Ectodermal cell (in vitro differentiated cells): ENCODE measurements around the gene VSTM2L.
A peak's percentile ranks its signal among the peaks of the same experiment; 100 is the strongest.

Source experiments
- H3K27ac ChIP-seq: 2 replicates; pipeline ENCODE4 v1.7.0; 2013; ENCODE audit warnings: mild to moderate bottlenecking, low read depth, low read length; ENCODE audit not compliant: insufficient read depth, poor library complexity, severe bottlenecking
- H3K27me3 ChIP-seq: 2 replicates; pipeline ENCODE4 v1.7.0; 2013; ENCODE audit warnings: mild to moderate bottlenecking, low read length; ENCODE audit not compliant: insufficient read depth, control insufficient read depth, poor library complexity, severe bottlenecking
- H3K36me3 ChIP-seq: one replicate; pipeline ENCODE4 v1.7.0; 2013; ENCODE audit warnings: low read length; ENCODE audit not compliant: control insufficient read depth, insufficient read depth
- H3K4me1 ChIP-seq: one replicate; pipeline ENCODE4 v1.7.0; 2013; ENCODE audit warnings: low read length; ENCODE audit not compliant: control insufficient read depth, insufficient read depth
- H3K4me3 ChIP-seq: 2 replicates; pipeline ENCODE4 v1.7.0; 2013; ENCODE audit warnings: low read depth, low read length, control low read depth; ENCODE audit not compliant: insufficient read depth
- H3K9me3 ChIP-seq: 2 replicates; pipeline ENCODE4 v1.7.0; 2013; ENCODE audit warnings: mild to moderate bottlenecking, low read length, moderate library complexity; ENCODE audit not compliant: control insufficient read depth
- WGBS, 2 experiments: methylation state at CpG; one replicate each; pipeline ENCODE4 v1.1.7; 2013; ENCODE audit warnings: missing lambda C conversion rate in 2 of 2; 5-methylcytosine and 5-hydroxymethylcytosine counted together

Gene VSTM2L

DNA sequence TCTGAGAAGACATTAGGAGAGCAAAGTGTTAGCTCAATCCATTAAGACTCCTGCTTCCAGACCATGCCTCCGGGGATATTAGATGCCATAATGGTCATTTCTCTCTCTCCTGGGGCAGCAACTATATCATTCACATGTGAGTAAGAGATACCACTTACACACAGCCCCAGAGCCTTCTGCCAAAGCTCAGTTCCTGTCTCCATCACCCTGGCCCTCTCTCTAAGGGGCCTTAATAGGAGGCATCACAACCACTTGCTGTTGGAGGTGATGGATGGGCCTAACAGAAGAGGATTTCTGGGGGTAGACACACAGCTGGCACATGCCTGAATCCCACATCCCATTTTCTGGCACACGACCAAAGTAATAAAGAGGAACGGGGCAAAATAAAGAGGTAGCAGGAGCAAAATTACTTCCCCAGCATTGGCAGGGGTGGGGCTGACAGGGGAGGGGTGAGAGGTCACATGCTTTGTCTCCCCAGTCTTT, 34.0 kb upstream of the VSTM2L start:
- peaks cover 5% of the 10 kb centered on the region for H3K36me3 ChIP-seq
- H3K27me3 ChIP-seq: no peaks in the 10 kb centered on the region
- no peaks in the 10 kb centered on the region for H3K9me3 ChIP-seq
- no peak overlapping the region for H3K4me3 ChIP-seq
- peak overlapping the region; percentile 23 for H3K27ac ChIP-seq
- 48 to 72% methylated on average over 3 of the region's 3 CpGs for WGBS, 2 experiments
- peaks cover 26% of the 10 kb centered on the region for H3K4me1 ChIP-seq

DNA sequence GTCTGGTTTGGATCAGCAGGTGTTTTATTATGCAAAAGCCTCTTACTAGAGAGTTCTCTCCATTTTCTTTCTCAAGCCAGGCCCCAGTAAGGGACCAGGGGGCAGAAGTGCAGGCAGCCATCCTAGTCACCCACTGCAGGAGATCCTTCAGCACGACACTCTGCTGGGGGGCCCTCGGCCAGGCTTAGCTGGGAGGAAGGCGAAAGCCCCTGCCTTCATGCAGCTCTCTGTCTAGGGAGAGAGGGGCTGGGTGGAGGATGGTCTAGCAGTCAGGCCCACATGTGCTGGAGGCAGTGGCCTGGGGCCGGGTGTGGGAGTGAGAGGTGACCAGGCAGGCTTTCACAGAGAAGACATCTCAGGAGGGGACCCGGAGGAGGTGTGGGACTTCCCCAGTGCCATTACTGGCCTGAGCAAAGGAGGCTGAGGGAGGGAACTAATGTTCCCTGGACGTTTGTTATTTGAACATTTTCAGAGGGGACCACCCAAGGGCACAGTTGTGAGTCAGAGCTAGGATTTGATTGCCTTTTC, 33.5 kb upstream of the VSTM2L start:
- peaks cover 5% of the 10 kb centered on the region for H3K36me3 ChIP-seq
- peak overlapping the region; percentile 48 for H3K27ac ChIP-seq
- H3K4me1 ChIP-seq: peaks cover 26% of the 10 kb centered on the region
- no peaks in the 10 kb centered on the region for H3K27me3 ChIP-seq
- 56 to 58% methylated on average over 6 of the region's 6 CpGs for WGBS, 2 experiments
- no peaks in the 10 kb centered on the region for H3K9me3 ChIP-seq
- H3K4me3 ChIP-seq: no peak overlapping the region

DNA sequence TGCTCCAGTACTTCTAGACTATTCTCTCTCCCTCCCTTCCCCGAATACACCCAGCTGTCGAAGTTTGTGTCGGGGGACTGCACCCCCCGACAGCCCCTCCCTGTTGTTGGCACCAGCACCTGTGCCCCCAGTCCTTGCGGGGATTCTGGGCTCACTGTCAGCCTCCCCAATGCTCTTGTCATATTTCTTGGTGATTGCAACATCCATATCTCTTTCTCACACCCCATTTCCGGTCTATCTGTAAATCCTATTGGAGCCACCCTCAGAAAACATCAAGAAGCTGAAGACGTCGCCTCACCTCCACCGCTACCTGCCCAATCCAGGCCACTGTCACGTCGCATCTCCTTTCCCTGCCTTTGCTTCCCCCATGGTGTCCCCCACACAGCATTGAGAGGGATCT, 32.6 kb upstream of the VSTM2L start:
- whole genome bisulfite sequencing, 2 experiments: 90 to 92% methylated on average over 11 of the region's 11 CpGs
- Histone ChIP-seq H3K4me3 (no peak overlapping the region), H3K27ac (no peak overlapping the region), H3K4me1 (peaks cover 26% of the 10 kb centered on the region), H3K36me3 (peaks cover 5% of the 10 kb centered on the region), H3K27me3 (no peaks in the 10 kb centered on the region), H3K9me3 (no peaks in the 10 kb centered on the region)

DNA sequence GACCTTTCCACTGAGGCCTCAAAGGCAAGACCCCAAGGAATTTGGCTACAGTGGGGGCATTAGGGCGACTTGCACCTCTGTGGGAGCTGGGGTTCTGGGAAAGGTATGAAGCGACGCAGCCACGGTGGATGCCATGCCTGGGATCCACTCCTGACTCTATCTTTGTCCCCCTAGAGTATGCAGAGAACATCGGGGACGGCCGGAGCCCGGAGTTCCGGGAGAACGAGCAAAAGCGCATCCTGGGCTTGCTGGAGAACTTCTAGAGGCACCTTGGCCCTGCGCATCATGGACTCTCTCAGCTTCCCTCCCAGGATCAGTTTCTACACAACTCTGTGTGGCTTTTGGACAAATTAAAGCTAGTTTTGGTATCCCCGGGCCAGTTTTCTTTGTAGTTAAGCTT, 31.2 kb upstream of the VSTM2L start:
- Histone ChIP-seq H3K27ac (no peak overlapping the region), H3K36me3 (peaks cover 5% of the 10 kb centered on the region), H3K9me3 (no peaks in the 10 kb centered on the region), H3K27me3 (no peaks in the 10 kb centered on the region), H3K4me3 (no peak overlapping the region), H3K4me1 (peaks cover 26% of the 10 kb centered on the region)
- WGBS, 2 experiments: 96 to 97% methylated on average over 13 of the region's 13 CpGs

GRCh38 chr20:37872161-37872560, 30.8 kb upstream of the VSTM2L start:
- Histone ChIP-seq H3K9me3 (no peaks in the 10 kb centered on the region), H3K4me1 (peaks cover 26% of the 10 kb centered on the region), H3K27ac (no peak overlapping the region), H3K27me3 (no peaks in the 10 kb centered on the region), H3K36me3 (peaks cover 5% of the 10 kb centered on the region), H3K4me3 (no peak overlapping the region)
- 97 to 98% methylated on average over 9 of the region's 9 CpGs for WGBS, 2 experiments

DNA sequence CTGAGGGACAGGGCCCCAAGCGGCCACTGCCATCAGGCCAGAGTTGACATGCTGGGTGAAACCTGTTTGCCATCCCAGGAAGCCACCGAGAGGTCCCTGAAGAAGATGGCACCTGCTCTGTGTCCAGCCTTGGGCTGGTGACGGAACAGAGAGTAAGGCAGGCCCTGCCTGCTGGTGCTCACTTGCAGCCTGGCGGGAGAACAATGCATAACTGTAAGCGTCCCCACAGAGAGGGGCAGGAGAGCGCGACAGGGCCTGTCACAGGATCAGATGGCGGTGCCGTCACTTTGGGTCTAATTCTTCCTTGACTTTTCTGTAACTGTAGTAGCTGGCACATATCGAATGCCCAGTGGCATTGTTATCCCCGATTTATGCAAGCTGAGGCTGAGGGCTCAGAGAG, 29.0 kb upstream of the VSTM2L start:
- Histone ChIP-seq H3K36me3 (peaks cover 5% of the 10 kb centered on the region), H3K4me3 (no peak overlapping the region), H3K27me3 (no peaks in the 10 kb centered on the region), H3K9me3 (no peaks in the 10 kb centered on the region), H3K4me1 (peaks cover 11% of the 10 kb centered on the region), H3K27ac (no peak overlapping the region)
- 84 to 87% methylated on average over 11 of the region's 11 CpGs for WGBS, 2 experiments

DNA sequence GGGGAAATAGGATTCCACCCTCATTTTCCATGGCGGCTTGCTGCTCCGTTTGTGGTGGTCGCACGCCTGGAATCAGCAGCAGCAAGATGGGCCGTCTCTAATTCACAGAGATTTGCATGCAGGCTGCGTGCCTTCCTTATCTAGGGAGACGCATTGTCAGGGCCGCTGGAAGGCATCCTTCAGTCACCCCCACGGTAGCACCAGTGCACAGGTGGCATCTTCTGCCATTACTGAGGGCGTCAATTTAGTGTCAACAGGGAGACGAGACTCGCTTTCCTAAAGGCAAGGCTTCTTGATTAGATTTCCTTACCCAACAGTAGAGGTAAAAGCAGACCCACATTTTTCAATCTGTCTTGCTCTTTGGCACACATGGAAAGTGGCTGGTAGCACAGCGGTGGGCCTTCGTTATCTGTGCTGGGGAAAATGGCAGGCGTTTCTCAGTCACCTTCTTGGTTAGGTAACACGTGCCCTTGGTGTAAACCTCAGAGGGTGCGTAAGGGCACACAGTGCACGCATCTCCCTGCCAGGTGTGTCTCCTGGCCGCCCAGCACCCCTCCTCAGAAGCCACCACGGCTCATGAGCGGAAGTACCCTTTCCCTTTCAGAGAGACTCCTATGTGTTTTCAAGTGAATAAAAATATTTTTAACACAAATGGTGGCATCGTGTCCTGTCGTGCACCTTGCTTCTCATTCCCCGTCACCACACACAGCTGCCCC, 27.3 kb upstream of the VSTM2L start:
- H3K27me3 ChIP-seq: no peaks in the 10 kb centered on the region
- H3K27ac ChIP-seq: no peak overlapping the region
- H3K4me3 ChIP-seq: no peak overlapping the region
- no peaks in the 10 kb centered on the region for H3K4me1 ChIP-seq
- WGBS, 2 experiments: 95% methylated on average over 24 of the region's 24 CpGs
- peaks cover 5% of the 10 kb centered on the region for H3K36me3 ChIP-seq
- H3K9me3 ChIP-seq: no peaks in the 10 kb centered on the region

- H3K36me3 ChIP-seq: peaks cover 5% of the 10 kb centered on the region
- no peak overlapping the region for H3K27ac ChIP-seq
- H3K4me1 ChIP-seq: no peaks in the 10 kb centered on the region
- H3K9me3 ChIP-seq: no peaks in the 10 kb centered on the region
- H3K27me3 ChIP-seq: no peaks in the 10 kb centered on the region
- H3K4me3 ChIP-seq: no peak overlapping the region
- 90 to 94% methylated on average over 7 of the region's 7 CpGs for WGBS, 2 experiments
Measured at GRCh38 chr20:37876863-37877262, 26.1 kb upstream of the VSTM2L start.

DNA sequence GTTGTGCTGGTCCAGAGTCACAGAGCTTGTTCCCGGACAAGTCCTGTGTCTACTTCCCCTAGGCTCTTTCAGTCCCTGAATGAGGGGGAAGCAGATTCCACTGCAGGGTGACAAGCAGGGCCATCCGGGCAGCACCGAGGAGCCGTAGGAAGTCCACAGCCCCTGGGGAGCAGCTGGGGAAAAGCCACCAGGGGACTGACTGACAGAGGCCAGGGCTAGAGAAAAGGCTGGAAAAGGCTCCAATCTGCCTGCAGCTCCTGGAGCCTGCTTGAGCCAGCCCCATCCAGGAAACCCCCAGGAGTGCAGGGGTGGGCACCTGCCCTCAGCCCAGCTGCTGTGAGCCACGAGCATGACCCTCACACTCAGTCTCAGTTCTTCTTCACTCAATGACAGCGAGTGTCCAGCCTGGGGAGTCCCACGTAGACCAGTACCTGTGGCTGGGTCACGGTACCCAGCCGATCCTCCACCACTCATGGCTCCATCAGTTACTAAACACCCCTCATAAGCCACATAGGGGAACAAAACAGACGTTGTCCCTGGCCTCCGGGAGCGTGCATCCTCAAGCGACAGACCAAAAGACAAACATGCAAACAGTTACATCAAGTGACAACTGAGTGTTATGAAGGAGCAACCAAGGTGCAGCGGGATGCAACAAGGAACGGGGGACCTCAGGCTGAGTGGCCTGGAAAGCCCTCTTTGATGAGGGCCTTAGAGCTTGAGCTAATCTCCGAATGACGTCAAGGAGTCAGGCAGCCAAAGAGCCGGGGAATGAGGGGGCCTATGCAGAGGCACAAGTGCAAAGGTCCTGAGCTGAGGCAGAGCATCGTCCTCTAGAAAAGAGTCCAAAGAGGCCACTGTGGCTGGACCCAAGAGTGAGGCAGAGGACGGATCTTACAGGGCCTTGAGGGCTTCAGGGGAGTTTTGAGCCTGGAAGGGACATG, 24.8 kb upstream of the VSTM2L start:
- H3K36me3 ChIP-seq: peaks cover 5% of the 10 kb centered on the region
- H3K4me3 ChIP-seq: no peak overlapping the region
- peaks cover 5% of the 10 kb centered on the region for H3K4me1 ChIP-seq
- H3K9me3 ChIP-seq: no peaks in the 10 kb centered on the region
- 91 to 93% methylated on average over 20 of the region's 20 CpGs for WGBS, 2 experiments
- no peaks in the 10 kb centered on the region for H3K27me3 ChIP-seq
- H3K27ac ChIP-seq: no peak overlapping the region
